DND-41 (cell line): ENCODE data around the gene FAM24B.

Experiments used
- ATAC-seq: fragments of 200-7000 bp; cut with Tn5 transposase; 3 replicates; pipeline ENCODE4 v1.9.1; 2021; ENCODE audit warnings: low read depth; ENCODE audit not compliant: insufficient read depth
- DNase-seq: peaks from one replicate; pipeline ENCODE4 v3.0.0-alpha.2; 2020
- H2AFZ ChIP-seq: 2 replicates; pipeline ENCODE4 v1.6.0; 2012; ENCODE audit warnings: low read depth, low read length
- H3K27ac ChIP-seq: 2 replicates; pipeline ENCODE4 v1.5.1; 2012; ENCODE audit warnings: low read length, inconsistent platforms
- H3K27me3 ChIP-seq: fragments of 200-600 bp; sonication (generic); 2 replicates; pipeline ENCODE4 v1.6.0; 2012; ENCODE audit warnings: low read length, mild to moderate bottlenecking, inconsistent platforms; ENCODE audit not compliant: insufficient read depth, poor library complexity
- H3K36me3 ChIP-seq: 2 replicates; pipeline ENCODE4 v1.5.1; 2012; ENCODE audit warnings: low read length, inconsistent platforms; ENCODE audit not compliant: insufficient read depth
- H3K4me1 ChIP-seq: 2 replicates; pipeline ENCODE4 v1.5.1; 2012; ENCODE audit warnings: mild to moderate bottlenecking, low read length; ENCODE audit not compliant: insufficient read depth
- H3K4me2 ChIP-seq: 2 replicates; pipeline ENCODE4 v1.6.0; 2012; ENCODE audit warnings: mild to moderate bottlenecking, moderate library complexity, low read length, inconsistent platforms; ENCODE audit not compliant: insufficient read depth
- H3K4me3 ChIP-seq, 2 experiments: fragments of 200-600 bp in 1 of 2; shearing (Covaris generic) in 1 of 2; 2 replicates each; pipeline ENCODE4 v1.5.1; 2012 to 2016; ENCODE audit warnings: inconsistent platforms in 2 of 2, low read length in 2 of 2, mild to moderate bottlenecking in 2 of 2, low read depth in 1 of 2, moderate library complexity in 1 of 2
- H3K79me2 ChIP-seq: 2 replicates; pipeline ENCODE4 v1.6.0; 2012; ENCODE audit warnings: low read length, inconsistent platforms; ENCODE audit not compliant: insufficient read depth
- H3K9ac ChIP-seq: 2 replicates; pipeline ENCODE4 v1.6.0; 2012; ENCODE audit warnings: low read depth, mild to moderate bottlenecking, inconsistent platforms, low read length, moderate library complexity
- H3K9me3 ChIP-seq: 2 replicates; pipeline ENCODE4 v1.5.1; 2012; ENCODE audit warnings: low read length, moderate library complexity, mild to moderate bottlenecking, inconsistent platforms; ENCODE audit not compliant: insufficient read depth, severe bottlenecking
- H4K20me1 ChIP-seq: 2 replicates; pipeline ENCODE4 v1.6.0; 2012; ENCODE audit warnings: low read length; ENCODE audit not compliant: insufficient read depth
- EZH2 ChIP-seq: IDR thresholded peaks from 3 replicates; pipeline ENCODE4 v1.6.1; 2012; ENCODE audit warnings: borderline replicate concordance, low read depth, mild to moderate bottlenecking, moderate library complexity, low read length, inconsistent platforms; ENCODE audit not compliant: severe bottlenecking
- TF ChIP-seq, protein P1 (sequence below): IDR thresholded peaks from 2 replicates; pipeline ENCODE4 v1.5.1; 2012; ENCODE audit warnings: borderline replicate concordance, low read length, moderate library complexity, mild to moderate bottlenecking; ENCODE audit not compliant: poor library complexity, severe bottlenecking; ENCODE audit errors: extremely low read depth

FAM24B gene

DNA sequence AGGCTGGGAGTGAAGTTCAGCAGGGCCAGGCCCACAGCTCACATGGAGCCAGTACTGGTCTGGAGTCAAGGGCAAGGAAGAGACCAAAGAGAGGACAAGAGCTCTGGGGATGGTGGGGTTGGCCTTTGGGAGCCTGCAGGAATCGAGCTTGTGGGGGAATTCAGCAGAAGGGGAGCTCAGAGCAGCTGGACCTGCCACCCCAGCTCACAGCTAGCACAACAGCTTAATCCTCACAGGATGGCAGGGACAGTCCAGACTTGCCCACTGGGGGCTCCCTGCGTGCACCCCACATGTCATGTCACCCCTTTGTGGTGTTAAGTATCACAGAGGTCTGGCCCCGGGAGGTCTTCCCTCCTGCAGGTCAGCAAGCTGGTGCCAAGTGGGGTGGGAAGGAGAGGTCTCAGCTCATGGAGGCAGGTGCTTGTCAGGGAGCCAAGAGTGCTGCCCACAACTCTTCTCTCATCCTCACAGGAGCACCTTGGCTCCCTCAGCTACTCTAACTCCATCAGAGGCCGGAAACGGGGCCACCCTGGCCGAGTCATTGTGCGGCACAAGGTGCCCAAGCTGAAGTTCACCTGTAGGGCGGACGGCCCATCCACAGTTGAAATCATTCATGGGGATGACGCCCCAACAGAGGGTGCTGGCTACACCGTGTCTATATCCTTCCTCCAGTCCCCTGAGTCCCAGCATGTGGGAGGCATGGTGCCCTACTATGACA is 56.2 kb downstream of the FAM24B start:
- H3K36me3 ChIP-seq: no peaks in the 10 kb centered on the region
- ATAC-seq (no peak), DNase-seq (no peak)
- no peaks in the 10 kb centered on the region for H3K9me3 ChIP-seq
- TF ChIP-seq EZH2: no peak
- TF ChIP-seq, protein P1, sequence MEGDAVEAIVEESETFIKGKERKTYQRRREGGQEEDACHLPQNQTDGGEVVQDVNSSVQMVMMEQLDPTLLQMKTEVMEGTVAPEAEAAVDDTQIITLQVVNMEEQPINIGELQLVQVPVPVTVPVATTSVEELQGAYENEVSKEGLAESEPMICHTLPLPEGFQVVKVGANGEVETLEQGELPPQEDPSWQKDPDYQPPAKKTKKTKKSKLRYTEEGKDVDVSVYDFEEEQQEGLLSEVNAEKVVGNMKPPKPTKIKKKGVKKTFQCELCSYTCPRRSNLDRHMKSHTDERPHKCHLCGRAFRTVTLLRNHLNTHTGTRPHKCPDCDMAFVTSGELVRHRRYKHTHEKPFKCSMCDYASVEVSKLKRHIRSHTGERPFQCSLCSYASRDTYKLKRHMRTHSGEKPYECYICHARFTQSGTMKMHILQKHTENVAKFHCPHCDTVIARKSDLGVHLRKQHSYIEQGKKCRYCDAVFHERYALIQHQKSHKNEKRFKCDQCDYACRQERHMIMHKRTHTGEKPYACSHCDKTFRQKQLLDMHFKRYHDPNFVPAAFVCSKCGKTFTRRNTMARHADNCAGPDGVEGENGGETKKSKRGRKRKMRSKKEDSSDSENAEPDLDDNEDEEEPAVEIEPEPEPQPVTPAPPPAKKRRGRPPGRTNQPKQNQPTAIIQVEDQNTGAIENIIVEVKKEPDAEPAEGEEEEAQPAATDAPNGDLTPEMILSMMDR: no peak
- no peak overlapping the region for H3K9ac ChIP-seq
- no peaks in the 10 kb centered on the region; the same call in 1 of the 2 replicates for H4K20me1 ChIP-seq
- no peak overlapping the region for H3K4me3 ChIP-seq
- H2AFZ ChIP-seq: no peak overlapping the region
- no peak overlapping the region for H3K4me2 ChIP-seq
- H3K27ac ChIP-seq: no peak overlapping the region
- H3K79me2 ChIP-seq: no peaks in the 10 kb centered on the region
- H3K27me3 ChIP-seq: no peaks in the 10 kb centered on the region
- H3K4me1 ChIP-seq: no peaks in the 10 kb centered on the region

DNA sequence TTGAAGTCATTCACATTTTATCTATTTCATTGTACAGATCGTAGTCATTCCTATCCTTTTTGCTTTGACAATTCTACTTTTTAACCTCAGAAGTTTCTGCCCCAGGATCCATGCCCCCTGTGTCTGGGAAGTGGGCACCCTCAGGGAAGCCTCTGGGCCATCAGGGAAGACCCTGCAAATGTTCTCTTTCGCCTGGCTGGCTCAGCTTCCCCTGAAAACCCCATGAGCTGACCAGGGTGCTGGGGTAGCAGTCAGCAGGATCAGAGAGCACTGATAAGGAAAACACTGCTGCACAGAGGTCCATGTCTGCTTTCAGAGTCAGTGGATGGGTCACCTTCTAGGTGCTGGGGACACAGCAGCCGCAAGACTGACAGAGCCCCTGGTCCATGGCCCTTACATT is 57.6 kb downstream of the FAM24B start:
- Histone ChIP-seq H4K20me1 (no peaks in the 10 kb centered on the region; the same call in 1 of the 2 replicates), H3K36me3 (no peaks in the 10 kb centered on the region), H2AFZ (no peak overlapping the region), H3K4me3 (no peak overlapping the region), H3K4me1 (no peaks in the 10 kb centered on the region), H3K27me3 (peaks cover 2% of the 10 kb centered on the region), H3K79me2 (no peaks in the 10 kb centered on the region), H3K9ac (no peak overlapping the region), H3K4me2 (no peak overlapping the region), H3K9me3 (no peaks in the 10 kb centered on the region), H3K27ac (no peak overlapping the region)
- ATAC-seq (no peak), DNase-seq (no peak)
- TF ChIP-seq EZH2: no peak
- TF ChIP-seq, protein P1: no peak

DNA sequence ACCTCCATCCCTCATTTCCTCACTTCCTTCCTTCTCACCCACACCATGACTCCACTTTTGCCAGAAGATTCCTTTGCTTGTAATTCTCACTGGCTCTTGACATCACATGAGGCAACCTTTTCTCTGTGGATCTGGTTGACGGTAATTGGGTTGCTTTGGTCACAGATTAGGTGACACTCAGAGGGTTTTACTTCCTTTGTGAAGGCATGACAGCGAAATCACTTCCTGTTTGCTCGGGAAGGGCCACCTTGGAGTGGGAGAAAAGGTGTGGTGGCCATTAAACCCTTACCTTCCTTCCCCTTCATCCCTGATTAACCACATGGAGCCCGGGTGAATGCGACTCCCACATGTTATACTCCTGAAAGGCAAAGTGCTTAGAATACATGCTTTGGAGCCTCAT is 63.9 kb downstream of the FAM24B start:
- no peaks in the 10 kb centered on the region for H4K20me1 ChIP-seq
- TF ChIP-seq EZH2: no peak
- TF ChIP-seq, protein P1: no peak
- DNase-seq: no peak
- H3K4me3 ChIP-seq: no peak overlapping the region
- no peak overlapping the region for H3K4me2 ChIP-seq
- no peaks in the 10 kb centered on the region for H3K36me3 ChIP-seq
- no peaks in the 10 kb centered on the region for H3K4me1 ChIP-seq
- no peak overlapping the region for H3K9ac ChIP-seq
- no peak overlapping the region for H2AFZ ChIP-seq
- H3K9me3 ChIP-seq: no peaks in the 10 kb centered on the region
- no peaks in the 10 kb centered on the region for H3K79me2 ChIP-seq
- peaks cover 2% of the 10 kb centered on the region for H3K27me3 ChIP-seq
- ATAC-seq: no peak
- H3K27ac ChIP-seq: no peak overlapping the region

DNA sequence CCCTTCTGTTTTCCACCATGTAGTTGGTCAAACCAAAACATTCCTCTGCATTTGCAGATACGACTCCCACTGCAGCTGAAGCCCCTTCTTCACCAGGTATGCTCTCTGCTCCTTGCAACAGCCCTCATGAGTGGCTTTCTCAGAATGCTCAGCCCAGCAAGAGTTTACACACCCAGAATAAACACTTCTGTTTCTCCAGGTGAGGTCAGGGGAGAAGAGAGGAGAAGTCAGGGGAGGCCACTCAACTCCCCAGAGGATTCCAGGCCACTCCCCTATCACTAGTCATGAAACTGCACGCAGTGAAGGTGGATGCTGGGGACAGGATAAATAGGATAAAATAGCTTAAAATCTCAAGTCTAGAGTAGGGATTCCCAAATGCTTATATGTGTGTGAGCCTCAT is 64.9 kb downstream of the FAM24B start:
- no peak overlapping the region for H2AFZ ChIP-seq
- ATAC-seq (no peak), DNase-seq (no peak)
- H3K4me3 ChIP-seq: no peak overlapping the region
- no peak for TF ChIP-seq EZH2
- TF ChIP-seq, protein P1: no peak
- H3K27ac ChIP-seq: no peak overlapping the region
- no peak overlapping the region for H3K4me2 ChIP-seq
- H3K9me3 ChIP-seq: no peaks in the 10 kb centered on the region
- H3K27me3 ChIP-seq: peaks cover 2% of the 10 kb centered on the region
- no peaks in the 10 kb centered on the region for H3K4me1 ChIP-seq
- no peak overlapping the region for H3K9ac ChIP-seq
- H3K36me3 ChIP-seq: no peaks in the 10 kb centered on the region
- H4K20me1 ChIP-seq: no peaks in the 10 kb centered on the region
- H3K79me2 ChIP-seq: no peaks in the 10 kb centered on the region
